ENCODE results near the gene CACFD1.

GRCh38 chr9:133436681-133437080 is 23.1 kb upstream of the CACFD1 start:
- TF ChIP-seq CTCF (tag by site-specific recombination; IDR thresholded peaks at IDR 0.05), result no peak
- TF ChIP-seq KLF1 (tag by site-specific recombination; IDR thresholded peaks at IDR 0.05), result no peak
- no peak for TF ChIP-seq ZNF48 (tag by site-specific recombination; IDR thresholded peaks at IDR 0.05)
- no peak for TF ChIP-seq ZNF239 (tag by site-specific recombination; IDR thresholded peaks at IDR 0.05)
- TF ChIP-seq ZXDB (tag by site-specific recombination; IDR thresholded peaks at IDR 0.05), result no peak
- no peak for TF ChIP-seq HIC1 (tag by site-specific recombination; IDR thresholded peaks at IDR 0.05)
- TF ChIP-seq PATZ1 (tag by site-specific recombination; IDR thresholded peaks at IDR 0.05), result no peak
- no peak for TF ChIP-seq ZNF274 (IDR thresholded peaks at IDR 0.05; ENCODE audit: low read length)
- TF ChIP-seq ZNF274 (tag by site-specific recombination; IDR thresholded peaks at IDR 0.05; ENCODE audit: borderline replicate concordance), result no peak
- TF ChIP-seq ZNF132 (tag by site-specific recombination; IDR thresholded peaks at IDR 0.05; ENCODE audit: borderline replicate concordance), result no peak
- no peak for TF ChIP-seq ZNF76 (tag by site-specific recombination; IDR thresholded peaks at IDR 0.05; ENCODE audit: borderline replicate concordance, low read depth)
- no peak for TF ChIP-seq ZNF302 (tag by site-specific recombination; IDR thresholded peaks at IDR 0.05; ENCODE audit: low read depth)
- TF ChIP-seq MEIS1 (CRISPR knock-in tag; IDR thresholded peaks at IDR 0.05; ENCODE audit: borderline replicate concordance), result no peak
